ENCODE measurements around the gene COL4A1.

GRCh38 chr13:110268061-110268460 is 38.9 kb downstream of the COL4A1 start:
- no peak for TF ChIP-seq CTCF (IDR thresholded peaks at IDR 0.05)
- TF ChIP-seq POLR2A (IDR thresholded peaks at IDR 0.05): no peak
